Epithelial cell of umbilical artery (primary cell): ENCODE results near the gene SUPT20HL1. TPM values are rescaled to one million over a fixed set of nuclear protein-coding genes. Genes with fewer than 3 reads are reported as not detected.

Experiments used
- total RNA-seq: library from RNA; depleted of rRNA; stranded (reverse); fragments of >200 nt; gene quantifications from 2 replicates; pipeline ENCODE4 v1.2.3, GENCODE V29; 2014

Gene SUPT20HL1
- not detected in 2 replicates for total RNA-seq

DNA sequence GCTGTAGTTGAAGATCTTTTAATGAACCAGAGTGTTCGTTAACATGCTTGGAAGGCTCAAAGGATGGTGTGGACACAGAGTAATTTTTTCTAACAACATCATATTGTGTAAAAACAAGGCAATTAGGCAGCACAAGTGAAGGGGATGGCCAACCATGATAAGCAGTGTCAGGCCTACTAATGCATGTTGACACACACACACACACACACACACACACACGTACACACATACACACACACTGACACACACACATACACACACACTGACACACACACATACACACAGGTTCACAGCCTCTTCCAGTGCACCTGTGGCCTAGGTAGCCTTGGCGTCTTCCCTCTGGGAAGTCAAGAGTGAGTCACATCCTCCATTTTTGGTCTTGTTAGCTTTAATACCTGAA, at the start of gene SUPT20HL1:
SUPT20HL1 (plus strand) TSS at position 368 of the 400 bp plus-strand sequence. CDS start 2,122 bp downstream, outside the sequence.

DNA sequence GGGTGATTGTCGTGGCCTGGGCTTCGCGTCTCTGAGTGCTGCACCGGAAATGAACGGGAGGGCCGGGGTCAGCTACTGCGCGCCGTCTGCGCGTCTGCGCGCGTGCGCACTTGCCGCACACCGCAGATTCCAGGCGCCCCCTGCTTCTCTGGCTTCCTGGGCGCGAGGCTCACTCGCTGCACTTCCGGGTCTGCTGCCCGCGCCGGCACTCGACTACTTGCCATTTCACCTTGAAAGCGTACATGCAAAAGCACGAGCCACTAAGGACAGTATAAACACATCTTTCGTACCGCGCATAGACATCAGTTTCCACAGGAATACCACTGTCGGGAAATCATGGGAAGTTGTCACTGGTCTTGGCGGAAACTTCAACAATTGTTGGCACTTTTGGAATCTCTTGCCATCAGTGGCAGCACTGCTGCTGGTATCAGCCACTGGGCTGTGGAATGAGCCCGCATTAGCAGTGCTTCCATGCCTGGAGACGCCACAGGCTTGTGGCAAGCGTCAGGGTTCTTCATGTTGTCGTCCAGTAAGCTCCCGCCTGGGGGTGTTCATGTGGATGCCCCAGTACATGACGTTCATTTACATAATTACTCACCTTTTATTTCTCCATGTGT, 46.3 kb upstream of the SUPT20HL1 start, which contains the start of gene SUPT20HL2:
SUPT20HL2 (minus strand) TSS at position 51 of the 617 bp plus-strand sequence. CDS start 754 bp downstream, outside the sequence.

Other genes with a start within 250 kb of the SUPT20HL1 start
- 39.0 and 81.3 TPM in 2 replicates for gene ZFX, start 210.9 kb upstream of the SUPT20HL1 start, total RNA-seq
- not detected in 2 replicates for gene SUPT20HL2, start 46.6 kb upstream of the SUPT20HL1 start, total RNA-seq
- gene PDK3, start 104.6 kb downstream of the SUPT20HL1 start, total RNA-seq: 5.8 and 6.7 TPM in 2 replicates